Measurements from ENCODE around the gene IFNL2.

GRCh38 chr19:39301021-39301420 is 32.8 kb downstream of the IFNL2 start:
- TF ChIP-seq YY1 (IDR thresholded peaks at IDR 0.05; ENCODE audit: insufficient read depth, insufficient read length) (no peak), ZNF274 (IDR thresholded peaks at IDR 0.05; ENCODE audit: low read depth, low read length) (no peak), SUZ12 (IDR thresholded peaks at IDR 0.05; ENCODE audit: extremely low read depth, insufficient read depth, insufficient read length) (no peak)

Data from NT2/D1 (cell line).